Hepatocyte (in vitro differentiated cells): ENCODE data around the gene DCAF4.

Experiments used
- EZH2 ChIP-seq: fragments of 200-600 bp; sonication (generic); IDR thresholded peaks from 2 replicates; pipeline ENCODE4 v1.6.1; 2016; ENCODE audit warnings: antibody characterized with exemption, mild to moderate bottlenecking, borderline replicate concordance
- TF ChIP-seq, protein P1 (sequence below): fragments of 200-600 bp; sonication (generic); IDR thresholded peaks from 2 replicates; pipeline ENCODE4 v1.5.1; 2016; ENCODE audit warnings: antibody characterized with exemption, mild to moderate bottlenecking; ENCODE audit not compliant: poor library complexity

DNA sequence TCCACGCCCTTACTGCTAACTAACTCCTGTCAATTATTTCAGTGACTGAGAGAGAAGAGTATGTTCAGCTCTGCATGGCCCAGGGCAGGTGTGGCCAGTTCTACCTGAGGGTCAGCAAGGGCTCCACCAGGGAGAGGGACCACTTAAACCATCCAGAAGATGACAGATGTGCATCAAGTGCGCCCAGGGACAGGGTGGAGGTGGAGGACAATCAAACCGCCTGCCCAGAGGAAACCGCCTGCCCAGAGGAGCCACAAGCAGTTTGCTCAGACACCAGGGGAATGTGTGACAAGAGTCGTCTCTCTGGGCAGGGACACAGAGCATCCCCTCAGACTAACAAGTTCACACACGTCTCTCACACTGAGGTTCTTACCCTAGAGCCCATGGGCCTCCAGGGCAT lies 46.8 kb upstream of the DCAF4 start:
- TF ChIP-seq, protein P1, sequence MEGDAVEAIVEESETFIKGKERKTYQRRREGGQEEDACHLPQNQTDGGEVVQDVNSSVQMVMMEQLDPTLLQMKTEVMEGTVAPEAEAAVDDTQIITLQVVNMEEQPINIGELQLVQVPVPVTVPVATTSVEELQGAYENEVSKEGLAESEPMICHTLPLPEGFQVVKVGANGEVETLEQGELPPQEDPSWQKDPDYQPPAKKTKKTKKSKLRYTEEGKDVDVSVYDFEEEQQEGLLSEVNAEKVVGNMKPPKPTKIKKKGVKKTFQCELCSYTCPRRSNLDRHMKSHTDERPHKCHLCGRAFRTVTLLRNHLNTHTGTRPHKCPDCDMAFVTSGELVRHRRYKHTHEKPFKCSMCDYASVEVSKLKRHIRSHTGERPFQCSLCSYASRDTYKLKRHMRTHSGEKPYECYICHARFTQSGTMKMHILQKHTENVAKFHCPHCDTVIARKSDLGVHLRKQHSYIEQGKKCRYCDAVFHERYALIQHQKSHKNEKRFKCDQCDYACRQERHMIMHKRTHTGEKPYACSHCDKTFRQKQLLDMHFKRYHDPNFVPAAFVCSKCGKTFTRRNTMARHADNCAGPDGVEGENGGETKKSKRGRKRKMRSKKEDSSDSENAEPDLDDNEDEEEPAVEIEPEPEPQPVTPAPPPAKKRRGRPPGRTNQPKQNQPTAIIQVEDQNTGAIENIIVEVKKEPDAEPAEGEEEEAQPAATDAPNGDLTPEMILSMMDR: no peak
- TF ChIP-seq EZH2: no peak
